HG03025 (cell line): ENCODE measurements around the gene AKR1E2.

Experiments used
- ATAC-seq: cut with Tn5 transposase; IDR thresholded peaks from one replicate; pipeline ENCODE4 v1.9.1; 2021; ENCODE audit warnings: mild to moderate bottlenecking, moderate library complexity; ENCODE audit not compliant: unreplicated experiment, low FRiP score

AKR1E2 gene

DNA sequence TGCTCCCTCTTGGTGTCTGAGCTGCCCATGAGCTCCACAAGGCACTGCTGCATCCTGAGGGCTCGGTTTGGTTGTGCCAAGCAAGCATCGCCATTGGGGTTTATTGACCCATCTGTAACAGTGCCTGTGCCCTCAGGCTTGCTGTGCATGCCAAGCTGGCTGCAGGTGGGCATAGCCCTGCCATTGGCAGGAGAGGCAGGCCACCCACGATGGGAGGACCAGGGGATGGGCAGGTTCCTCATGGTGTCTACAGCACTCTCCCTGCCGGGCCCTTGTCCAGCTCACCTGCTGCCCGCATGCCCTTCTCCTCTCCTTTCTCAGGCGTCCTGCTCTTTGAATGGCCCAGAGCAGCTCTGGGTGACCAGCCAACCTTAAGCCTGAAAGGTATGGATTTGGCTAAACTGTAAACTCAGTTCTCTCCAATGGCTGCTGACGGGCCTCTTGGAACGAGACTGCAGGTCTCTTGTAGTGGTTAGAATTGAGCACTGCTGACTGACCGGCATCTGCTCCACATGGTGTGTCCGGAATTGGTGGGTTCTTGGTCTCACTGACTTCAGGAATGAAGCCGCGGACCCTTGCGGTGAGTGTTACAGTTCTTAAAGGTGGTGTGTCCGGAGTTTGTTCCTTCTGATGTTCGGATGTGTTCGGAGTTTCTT is 17.6 kb downstream of the AKR1E2 start:
- no peak for ATAC-seq

DNA sequence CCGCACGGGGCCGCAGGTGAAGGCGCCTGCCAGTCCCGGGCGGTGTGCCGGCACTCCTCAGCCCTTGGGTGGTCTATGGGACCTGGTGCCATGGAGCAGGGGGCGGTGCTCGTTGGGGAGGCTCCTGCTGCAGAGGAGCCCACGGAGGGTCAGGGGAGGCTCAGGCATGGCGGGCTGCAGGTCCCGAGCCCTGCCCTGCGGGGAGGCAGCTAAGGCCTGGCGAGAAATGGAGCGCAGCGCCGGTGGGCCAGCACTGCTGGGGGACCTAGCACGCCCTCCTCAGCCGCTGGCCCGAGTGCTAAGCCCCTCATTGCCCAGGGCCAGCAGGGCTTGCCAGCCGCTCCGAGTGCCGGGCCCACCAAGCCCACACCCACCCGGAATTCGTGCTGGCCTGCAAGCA is 18.9 kb downstream of the AKR1E2 start:
- ATAC-seq = no peak

DNA sequence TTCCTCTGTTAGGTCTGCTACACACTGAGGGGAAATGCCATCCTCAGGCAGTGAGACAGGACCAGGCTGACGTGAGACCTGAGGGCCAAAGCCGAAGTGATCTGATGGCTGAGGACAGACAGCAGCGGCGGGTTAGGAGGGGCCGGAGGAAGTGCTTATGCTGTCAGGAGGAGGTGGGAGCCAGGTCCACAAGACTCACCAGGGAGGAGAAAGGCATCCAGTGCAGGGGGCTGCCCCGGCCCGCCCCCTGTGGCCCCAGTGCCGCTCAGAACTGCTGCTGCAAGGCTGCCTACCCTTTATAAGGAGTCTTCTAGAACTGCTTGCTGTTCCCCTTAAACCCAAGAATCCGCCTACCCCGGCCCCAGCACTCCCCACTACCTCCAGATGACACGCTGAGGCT is 19.8 kb downstream of the AKR1E2 start:
- ATAC-seq = no peak

DNA sequence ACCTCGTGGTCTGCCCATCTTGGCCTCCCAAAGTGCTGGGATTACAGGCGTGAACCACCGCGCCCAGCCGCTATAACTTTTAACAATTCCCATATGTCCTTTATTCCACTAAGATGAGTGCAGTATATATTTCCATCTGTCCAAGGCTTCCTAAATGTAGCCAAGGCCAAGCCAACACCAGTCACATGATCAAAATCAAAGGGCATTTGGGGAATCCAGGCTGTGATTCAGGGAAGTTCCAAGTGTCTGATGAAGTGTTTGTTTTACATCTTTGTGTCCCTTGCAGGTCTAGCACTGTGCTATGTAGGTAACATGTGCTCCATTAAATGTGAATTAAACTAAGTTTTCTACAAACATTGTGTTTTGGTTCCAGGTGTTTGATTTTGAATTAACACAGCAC is 20.8 kb downstream of the AKR1E2 start:
- no peak for ATAC-seq

DNA sequence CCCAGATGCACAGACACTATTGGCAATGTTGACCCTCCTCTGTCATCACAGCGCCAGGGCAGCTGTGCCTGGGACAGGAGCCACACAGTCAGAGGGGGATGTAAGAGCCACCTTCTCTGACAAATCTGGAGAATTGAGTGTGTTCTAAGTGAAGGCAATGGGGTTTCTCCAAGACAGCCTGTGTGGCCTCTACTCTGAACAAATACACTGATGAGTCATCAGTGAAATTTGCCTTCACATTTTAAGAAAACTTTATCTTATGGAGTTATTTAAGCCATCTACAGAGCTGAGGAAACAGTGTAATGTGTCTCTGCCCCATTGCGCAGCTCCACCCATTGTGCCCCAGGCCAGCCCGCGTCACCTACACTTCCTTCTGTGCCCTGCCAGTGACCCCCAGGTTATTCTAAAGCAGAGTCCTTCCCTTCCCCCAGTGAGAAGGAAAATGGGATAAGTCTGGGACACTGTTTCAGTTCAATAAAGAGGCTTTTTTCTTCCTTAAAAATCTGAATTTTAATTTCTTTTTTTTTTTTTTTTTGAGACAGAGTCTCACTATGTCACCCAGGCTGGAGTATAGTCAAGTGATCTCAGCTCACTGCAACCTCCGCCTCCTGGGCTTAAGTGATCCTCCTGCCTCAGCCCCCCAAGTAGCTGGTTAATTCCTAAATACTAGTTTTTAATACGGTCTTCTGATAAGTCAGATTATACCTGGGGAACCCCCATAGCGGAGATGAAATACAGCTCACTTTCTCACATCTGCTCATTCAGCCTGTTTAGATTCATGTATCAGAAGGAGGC is 21.8 kb downstream of the AKR1E2 start:
- no peak for ATAC-seq

DNA sequence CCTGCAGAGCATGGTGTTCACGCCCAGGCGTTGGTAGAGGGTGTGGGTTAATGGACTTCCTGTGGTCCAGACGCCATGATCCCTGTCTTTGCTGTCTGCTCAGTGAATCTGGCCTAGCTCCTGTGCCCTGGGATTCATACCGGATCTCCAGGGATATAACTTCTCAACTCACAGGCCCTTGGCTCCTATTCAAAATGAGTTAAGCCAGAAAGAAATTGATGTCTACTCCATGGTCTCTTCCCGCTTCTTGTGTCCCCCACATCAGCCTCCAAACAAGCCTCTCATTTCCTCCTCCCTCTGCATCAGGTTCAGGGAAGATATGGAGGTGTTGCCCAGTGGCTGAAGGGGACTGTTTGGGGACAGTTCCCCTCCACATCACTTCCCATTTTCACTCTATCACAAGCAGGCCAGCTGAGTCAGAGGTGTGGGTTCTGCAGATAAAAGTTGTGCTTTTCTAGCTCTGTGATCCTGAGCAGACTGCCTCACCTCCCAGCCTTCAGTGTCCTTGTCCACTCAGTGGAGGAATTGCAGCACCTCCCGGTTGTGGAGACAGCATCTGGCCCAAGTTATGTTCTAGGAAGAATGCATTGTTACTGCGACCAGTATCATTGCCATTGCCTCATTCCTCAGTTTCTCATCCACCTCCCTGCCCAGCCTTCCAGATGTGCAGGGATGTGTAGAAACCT is 22.5 kb downstream of the AKR1E2 start:
- no peak for ATAC-seq

DNA sequence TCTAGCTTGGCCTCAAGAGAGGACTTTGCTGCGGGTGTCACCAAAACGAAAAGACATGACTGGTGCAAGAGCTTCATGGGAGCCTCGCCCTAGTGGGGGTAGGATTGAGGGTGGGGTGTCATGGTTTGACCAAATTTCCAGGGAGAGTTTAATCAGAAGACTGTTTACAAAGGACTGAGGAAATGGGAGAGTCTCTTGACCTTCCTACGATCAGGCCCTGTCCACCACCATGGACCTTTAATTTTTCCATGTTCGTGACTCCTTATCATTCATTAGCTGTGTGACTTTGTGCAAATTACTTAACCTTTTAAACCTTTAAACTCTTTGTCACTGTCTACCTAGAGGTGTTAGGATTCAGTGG is 23.0 kb downstream of the AKR1E2 start:
- ATAC-seq = no peak

DNA sequence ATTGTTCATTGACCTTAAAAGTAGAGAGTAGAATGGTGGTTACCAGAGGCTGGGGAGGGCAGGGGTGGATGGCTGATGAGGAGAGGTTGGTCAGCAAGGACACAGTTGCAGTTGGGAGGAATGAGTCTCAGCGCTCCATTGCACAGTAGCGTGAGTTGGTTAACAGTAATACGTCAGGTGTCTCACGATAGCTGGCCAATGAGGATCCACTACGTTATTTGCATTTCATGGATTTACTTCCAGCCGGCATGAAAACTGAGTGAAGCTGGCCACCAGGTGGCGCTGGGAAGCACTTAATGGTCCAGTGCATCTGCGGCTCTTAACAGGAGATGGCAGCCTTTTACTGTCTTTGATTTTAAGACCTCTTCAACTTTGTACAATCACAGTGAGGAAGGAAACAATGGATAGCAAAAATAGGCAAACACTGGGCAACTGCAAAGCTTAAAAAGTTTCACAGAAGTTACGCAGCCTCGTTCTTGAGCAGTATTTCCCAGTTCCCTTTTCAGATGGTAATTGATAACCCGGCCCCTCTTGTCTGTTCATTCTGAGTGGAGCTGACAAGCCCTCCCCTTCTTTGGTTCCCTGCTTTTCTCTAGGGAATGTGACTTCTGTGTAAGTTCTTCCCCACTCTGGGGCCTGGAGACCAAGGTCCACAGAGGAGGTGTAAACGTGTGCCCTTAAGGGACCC is 23.7 kb downstream of the AKR1E2 start:
- peak; percentile 88 for ATAC-seq

DNA sequence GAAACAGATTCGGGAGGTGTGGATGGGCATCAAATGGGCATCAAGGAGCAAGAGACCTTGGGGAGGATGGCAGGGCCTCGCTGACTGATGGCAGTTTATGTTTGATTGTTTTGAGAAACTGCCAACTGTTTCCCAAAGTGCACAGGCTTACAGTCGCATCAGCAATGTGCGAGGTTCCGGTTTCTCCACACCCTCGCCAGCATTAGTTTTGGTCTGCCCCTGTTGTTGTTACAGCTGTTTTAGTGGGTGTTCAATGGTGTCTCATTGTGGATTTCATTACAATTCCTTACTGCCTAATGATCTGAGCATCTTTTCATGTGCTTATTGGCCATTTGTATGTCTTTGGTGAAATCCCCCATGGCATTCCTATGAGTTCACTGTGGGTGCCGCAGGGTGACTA is 24.4 kb downstream of the AKR1E2 start:
- ATAC-seq = no peak

DNA sequence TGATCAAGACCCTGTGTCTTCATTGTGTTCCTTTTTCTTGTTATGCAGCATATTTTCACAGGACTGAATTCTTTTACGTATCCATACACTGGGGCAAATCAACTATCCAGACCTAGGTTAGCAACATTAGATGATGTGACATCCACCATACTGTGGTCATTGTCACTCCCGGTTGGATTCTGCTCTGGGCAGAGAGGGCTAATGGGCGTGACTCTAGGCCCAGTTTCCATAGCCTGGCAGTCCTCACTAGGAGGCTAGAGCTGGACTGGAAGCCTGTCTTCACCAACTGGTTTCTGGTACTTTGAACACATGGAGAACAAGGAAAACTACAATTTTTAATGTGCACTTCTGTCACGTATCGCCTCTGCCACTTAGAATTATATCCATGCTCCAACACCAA is 25.2 kb downstream of the AKR1E2 start:
- no peak for ATAC-seq

DNA sequence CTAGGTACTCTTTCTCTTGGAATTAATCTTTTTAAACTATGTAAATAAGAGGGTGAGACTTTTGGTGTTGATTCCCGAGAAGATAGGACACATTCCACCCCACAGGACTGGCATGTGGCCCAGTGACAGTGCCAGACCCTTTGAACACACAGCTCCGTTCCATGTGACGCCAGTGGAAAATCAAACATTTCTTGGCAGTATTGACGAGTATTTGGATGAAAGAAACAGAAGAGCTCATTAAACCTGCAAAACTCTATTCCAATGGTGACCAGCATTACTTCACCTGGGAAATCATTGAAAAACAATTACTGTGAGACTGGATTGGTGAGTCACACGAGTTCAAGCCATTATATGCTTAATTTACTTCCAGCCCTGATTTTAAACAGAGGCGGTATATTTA is 25.8 kb downstream of the AKR1E2 start:
- no peak for ATAC-seq

DNA sequence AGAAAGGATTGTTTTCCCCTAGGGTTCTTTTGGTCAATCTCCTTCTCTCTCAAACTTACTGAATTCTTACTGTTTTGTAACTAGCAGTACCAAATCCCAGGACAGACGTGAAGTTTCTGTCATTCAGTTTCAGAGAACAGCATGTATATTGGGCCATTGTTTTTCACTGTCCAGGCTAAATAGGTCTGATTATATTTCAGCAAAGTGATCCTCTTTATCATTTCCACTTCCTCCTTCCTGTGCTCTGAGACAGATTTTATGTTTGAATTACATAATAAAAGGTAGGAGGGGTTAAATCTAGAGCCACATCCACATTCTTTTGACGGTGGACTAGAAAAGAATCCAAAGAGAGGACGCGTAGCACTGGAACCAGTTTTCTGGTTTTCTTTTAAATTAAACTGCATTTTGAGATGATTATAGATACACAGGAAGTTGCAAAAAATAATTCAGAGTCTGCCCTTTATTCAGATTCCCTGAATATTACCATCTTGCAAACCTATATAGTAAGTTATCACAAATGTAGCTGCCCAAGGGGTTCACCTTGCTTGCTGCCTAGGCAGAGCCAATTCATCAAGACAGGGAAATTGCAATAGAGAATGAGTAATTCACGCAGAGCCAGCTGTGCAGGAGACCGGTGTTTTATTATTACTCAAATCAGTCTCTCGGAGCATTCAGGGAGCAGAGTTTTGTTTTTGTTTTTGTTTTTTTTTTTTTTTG is 40.1 kb downstream of the AKR1E2 start:
- no peak for ATAC-seq

DNA sequence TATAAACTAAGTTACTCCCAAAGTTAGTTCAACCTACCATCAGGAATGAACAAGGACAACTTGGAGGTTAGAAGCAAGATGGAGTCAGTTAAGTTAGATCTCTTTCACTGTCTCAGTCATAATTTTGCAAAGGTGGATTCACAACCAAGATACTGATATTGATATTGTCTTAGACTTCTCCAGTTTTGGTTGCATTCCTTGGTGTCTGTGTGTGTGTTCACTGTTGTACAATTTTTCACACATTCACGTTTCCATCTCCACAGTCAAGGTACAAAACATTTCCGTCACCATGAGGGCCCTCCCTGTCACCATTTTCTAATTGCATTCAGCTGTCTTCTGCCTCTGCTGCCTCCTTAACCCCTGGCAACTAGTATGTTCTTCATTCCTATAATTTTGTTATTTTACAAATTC is 41.1 kb downstream of the AKR1E2 start:
- ATAC-seq = no peak

DNA sequence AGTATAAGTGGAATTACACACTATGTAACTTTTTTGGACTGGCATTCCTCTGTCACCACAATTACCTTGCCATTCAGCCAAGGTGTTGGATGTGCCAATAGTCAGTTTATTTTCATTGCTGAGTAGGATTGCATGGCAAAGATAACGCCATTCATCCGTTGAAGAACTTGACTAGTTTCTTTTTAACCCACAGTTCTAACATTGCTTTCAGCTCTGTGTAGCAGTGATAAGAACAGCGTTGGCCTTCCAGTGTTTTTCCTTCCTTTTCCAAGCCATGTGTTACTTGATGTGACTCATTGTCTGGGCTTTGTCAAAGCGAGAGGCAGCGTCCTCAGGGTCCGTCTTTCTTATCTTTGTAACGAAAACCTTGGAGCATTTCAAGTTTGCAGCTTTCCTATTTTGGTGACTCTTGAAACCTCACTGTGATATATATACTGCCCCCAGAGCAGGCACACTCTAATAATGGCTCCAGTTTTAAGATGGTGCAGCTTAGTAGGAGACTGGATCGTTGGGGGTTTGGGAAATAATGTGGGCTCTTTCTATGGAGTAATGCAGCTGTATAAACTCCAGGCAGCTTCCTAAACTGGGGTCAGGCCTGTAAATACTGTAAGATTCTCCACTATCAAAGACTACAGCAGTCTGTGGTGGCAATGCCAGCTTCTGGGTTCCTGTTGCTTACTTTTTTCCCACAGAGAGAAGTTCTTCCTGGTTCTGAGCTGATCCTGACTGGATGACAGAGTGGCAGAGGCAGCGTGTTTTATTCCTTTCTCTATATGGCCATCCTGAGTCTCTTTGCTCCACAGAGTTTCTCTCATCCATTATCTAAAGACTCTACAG is 41.7 kb downstream of the AKR1E2 start:
- no peak for ATAC-seq

DNA sequence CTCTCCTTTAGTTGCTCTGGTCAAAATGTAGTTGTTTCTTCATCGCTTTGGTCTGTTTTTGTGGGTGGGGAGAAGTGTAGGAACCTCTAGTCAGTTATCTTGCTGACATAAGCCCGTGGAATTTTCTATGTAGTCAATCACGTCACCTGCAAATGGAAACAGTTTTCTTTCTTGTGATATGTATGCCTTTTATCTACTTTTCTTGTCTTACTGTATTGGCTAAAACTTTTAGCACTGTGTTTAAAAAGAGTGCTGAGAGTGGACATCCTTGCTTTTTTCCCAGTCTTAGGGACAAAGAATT is 42.3 kb downstream of the AKR1E2 start:
- no peak for ATAC-seq

DNA sequence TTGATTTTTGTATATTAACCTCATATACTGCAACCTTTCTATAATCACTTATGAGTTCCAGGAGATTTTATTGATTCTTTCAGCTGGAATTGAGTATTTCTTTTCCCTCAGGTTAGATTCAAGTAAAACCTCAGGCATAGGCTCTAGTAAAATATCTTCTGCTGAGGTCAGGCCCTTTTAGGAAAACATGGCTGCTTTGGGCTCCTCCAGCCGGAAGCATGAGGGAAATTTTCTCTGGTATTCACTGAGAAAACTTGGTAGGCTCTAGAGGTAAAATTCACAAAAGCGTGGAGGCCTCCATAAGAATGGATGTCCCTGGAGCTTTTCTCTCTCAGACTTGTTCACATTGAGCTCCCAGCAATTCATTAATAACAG is 56.7 kb downstream of the AKR1E2 start:
- ATAC-seq = no peak

DNA sequence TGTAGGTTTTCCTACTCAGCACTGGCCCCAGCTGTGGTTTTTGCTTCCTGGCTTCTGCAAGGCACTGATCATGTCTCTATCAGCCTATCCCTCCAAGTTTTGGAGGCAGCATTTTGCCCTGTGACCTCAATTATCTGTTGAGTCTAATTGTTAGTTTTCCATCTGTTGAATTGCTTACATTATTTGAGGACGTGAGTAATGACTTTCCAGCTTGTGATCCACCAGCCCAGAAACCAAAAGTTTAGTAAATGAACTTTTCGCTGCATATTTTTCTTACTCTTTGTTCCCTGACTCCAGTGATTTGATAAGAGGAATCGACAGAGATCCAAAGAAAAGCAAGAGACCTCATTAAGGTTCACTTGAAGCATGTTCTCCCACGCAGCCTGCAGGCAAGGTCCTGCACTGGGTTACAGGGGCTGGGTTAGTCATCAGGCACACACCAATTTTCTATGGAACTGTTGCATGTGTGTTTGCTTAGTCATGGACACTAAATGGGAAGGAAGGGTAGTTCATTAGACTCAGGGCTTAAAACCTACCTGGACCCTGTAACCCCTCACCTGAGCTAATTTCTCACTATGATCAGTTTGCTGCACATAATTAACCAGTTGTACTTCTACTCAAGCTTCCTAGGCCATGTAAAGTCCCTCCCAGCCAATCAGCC is 57.2 kb downstream of the AKR1E2 start:
- no peak for ATAC-seq

DNA sequence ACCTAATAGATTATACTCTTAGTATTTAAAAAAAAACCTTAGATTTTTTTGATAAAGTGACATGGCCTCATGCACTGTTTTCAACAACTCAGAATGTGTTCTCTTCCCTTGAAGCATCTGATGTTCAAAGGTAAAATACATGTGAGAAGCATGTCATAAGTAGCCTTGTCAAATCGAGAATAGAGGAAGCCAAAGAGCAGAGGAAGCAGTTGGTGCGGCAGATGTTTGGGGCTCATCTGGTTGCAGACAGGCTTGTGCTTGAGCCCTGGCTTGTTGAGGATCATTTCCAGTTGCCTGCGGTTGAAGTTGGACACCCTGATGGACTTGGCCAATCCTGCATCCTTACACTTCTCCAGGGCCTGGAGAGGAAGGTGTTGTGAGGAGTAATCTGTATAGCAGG is 59.2 kb downstream of the AKR1E2 start:
- no peak for ATAC-seq

DNA sequence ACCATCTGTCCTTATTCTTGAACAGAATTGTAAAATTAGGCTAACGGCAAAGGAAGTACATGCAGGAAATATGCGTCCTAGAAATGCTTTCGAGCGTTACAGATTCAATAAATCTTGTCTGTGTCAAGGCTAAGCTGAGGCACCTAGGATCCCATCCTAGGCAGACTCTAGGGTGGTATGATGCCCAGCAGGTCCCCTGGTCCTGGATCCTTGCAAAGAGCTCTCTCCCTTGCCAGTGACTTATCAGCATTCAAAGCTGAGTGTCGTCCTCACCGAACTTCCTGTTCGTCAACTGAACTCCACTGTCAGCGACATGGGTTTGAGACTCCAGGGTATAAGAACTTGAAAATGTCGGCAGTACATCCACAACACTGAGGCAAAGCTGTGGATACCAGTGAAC is 61.5 kb downstream of the AKR1E2 start:
- ATAC-seq = no peak
